Gastrocnemius medialis (tissue), 4 donors: ENCODE data around the gene SLC52A3. TPM values are rescaled to one million over a fixed set of nuclear protein-coding genes. Genes with fewer than 3 reads are reported as not detected.

ENCODE experiments used
- ATAC-seq, 2 donors: fragments of 150-250 bp; one replicate each; pipeline ENCODE4 v1.9.1; 2016
- DNase-seq, 2 donors: peaks; one replicate each; pipeline ENCODE4 v3.0.0-alpha.2; 2019
- H3K27ac ChIP-seq, 4 donors: fragments of 200-600 bp; sonication (generic); 1 replicate in 1 of 4; 2 replicates in 3 of 4; pipeline ENCODE4 v1.5.1; 2016 to 2018; ENCODE audit warnings: mild to moderate bottlenecking in 2 of 4, moderate library complexity in 1 of 4
- H3K27me3 ChIP-seq, 3 donors: fragments of 200-600 bp; sonication (generic) in 2 of 3; 1 replicate in 1 of 3; 2 replicates in 2 of 3; pipeline versions ENCODE4 v1.5.1 to v1.6.0; 2016 to 2019; ENCODE audit warnings: mild to moderate bottlenecking in 1 of 3, moderate library complexity in 1 of 3
- H3K36me3 ChIP-seq, 2 donors: fragments of 200-600 bp; sonication (generic) in 1 of 2; one replicate each; pipeline ENCODE4 v1.5.1; 2017 to 2018
- H3K4me1 ChIP-seq, 2 donors: fragments of 200-600 bp; sonication (generic) in 1 of 2; one replicate each; pipeline ENCODE4 v1.5.1; 2016 to 2017; ENCODE audit warnings: mild to moderate bottlenecking in 2 of 2
- H3K4me3 ChIP-seq, 4 donors: fragments of 200-600 bp; sonication (generic) in 3 of 4; 1 replicate in 1 of 4; 2 replicates in 3 of 4; pipeline ENCODE4 v1.5.1; 2016 to 2019; ENCODE audit warnings: mild to moderate bottlenecking in 2 of 4
- H3K9me3 ChIP-seq, 3 donors: fragments of 200-600 bp; sonication (generic) in 2 of 3; 1 replicate in 1 of 3; 2 replicates in 2 of 3; pipeline ENCODE4 v1.5.1; 2016 to 2019
- CTCF ChIP-seq, 5 experiments: fragments of 450-650 bp in 3 of 5; fragments of 200-600 bp in 2 of 5; sonication (generic) in 2 of 5; IDR thresholded peaks in 4 of 5; conservative IDR thresholded peaks in 1 of 5; 1 replicate in 4 of 5; 2 replicates in 1 of 5; pipeline ENCODE4 v1.5.1; 2016 to 2019; ENCODE audit warnings: antibody characterized with exemption in 5 of 5, mild to moderate bottlenecking in 3 of 5, moderate library complexity in 3 of 5
- POLR2A ChIP-seq, 2 donors: fragments of 450-650 bp; IDR thresholded peaks; one replicate each; pipeline ENCODE4 v1.6.1; 2017; ENCODE audit warnings: antibody characterized with exemption in 2 of 2, mild to moderate bottlenecking in 2 of 2, moderate library complexity in 2 of 2
- in situ Hi-C, 4 donors: fragments of 200-750 bp; cut with MboI; loops; one replicate each; pipeline versions ENCODE4 v1.15.0 to v1.8.0; 2017; ENCODE audit warnings: low sequenced_read_pairs in 4 of 4
- intact Hi-C: fragments of 100-400 bp; cut with DNase I; formaldehyde crosslinking; loops from one replicate; pipeline ENCODE4 v1.15.1; 2023; ENCODE audit warnings: low total_unique reads
- total RNA-seq, 4 donors: library from RNA; depleted of rRNA; stranded (reverse); fragments of >200 nt; gene quantifications; one replicate each; pipeline versions ENCODE4 v1.1.0 to v1.2.3, GENCODE V29; 2016

The SLC52A3 gene
- total RNA-seq, 4 donors from 2014 or later = 0.15 to 1.4 (median 0.79) TPM

- H3K27me3 ChIP-seq = peaks cover 17 to 31% (median 21%) of the 10 kb centered on the region in 3 donors
- in situ Hi-C loops = loop anchor here in 3 of 4 donors (10.0 kb wide), 2 partner anchors 177 to 377 kb away; no protein-coding TSS in a partner anchor
- DNase-seq (no peak), ATAC-seq (no peak)
- intact Hi-C loops = no loop called here
- no peak overlapping the region for H3K4me3 ChIP-seq
- H3K9me3 ChIP-seq = no peaks in the 10 kb centered on the region
- TF ChIP-seq POLR2A (IDR thresholded peaks at IDR 0.05) = no peak
- no peak for TF ChIP-seq CTCF (IDR thresholded peaks at IDR 0.05 in 4 of 5, conservative IDR thresholded peaks at IDR 0.05 in 1 of 5)
- peaks cover 4 to 5% of the 10 kb centered on the region in 2 donors for H3K4me1 ChIP-seq
- H3K27ac ChIP-seq = no peak overlapping the region
- H3K36me3 ChIP-seq = no peaks in the 10 kb centered on the region
These were observed 36.3 kb downstream of the SLC52A3 start for GRCh38 chr20:731891-732560.

DNA sequence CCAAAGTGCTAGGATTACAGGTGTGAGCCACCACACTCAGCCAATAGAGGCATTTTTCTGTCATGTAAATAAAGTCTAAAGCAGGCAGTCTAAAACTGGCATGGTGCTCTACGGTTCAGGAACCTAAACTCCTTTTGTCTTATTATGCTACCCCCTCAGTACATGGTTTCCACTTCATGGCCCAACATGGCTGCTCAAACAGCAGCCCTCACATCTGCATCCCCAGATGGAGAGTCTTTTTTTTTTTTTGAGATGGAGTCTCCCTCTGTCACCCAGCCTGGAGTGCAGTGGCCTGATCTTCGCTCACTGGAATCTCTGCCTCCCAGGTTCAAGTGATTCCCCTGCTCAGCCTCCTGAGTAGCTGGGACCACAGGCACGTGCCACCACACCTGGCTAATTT is 38.3 kb downstream of the SLC52A3 start:
- intact Hi-C loops (no loop called here), in situ Hi-C loops (loop anchor here in 3 of 4 donors (10.0 kb wide), 2 partner anchors 175 to 375 kb away; no protein-coding TSS in a partner anchor)
- H3K27me3 ChIP-seq = peaks cover 20 to 43% (median 27%) of the 10 kb centered on the region in 3 donors

GRCh38 chr20:728256-728944 is 39.9 kb downstream of the SLC52A3 start:
- H3K9me3 ChIP-seq = no peaks in the 10 kb centered on the region
- peak overlapping the region; percentile 40 to 65 (median 50) for H3K4me3 ChIP-seq
- peaks cover 5 to 8% of the 10 kb centered on the region in 2 donors for H3K4me1 ChIP-seq
- H3K27me3 ChIP-seq = peaks cover 20 to 43% (median 27%) of the 10 kb centered on the region in 3 donors
- in situ Hi-C loops (no loop called here), intact Hi-C loops (no loop called here)
- H3K27ac ChIP-seq = no peak overlapping the region
- ATAC-seq = peak; percentile 71
- TF ChIP-seq CTCF (IDR thresholded peaks at IDR 0.05 in 4 of 5, conservative IDR thresholded peaks at IDR 0.05 in 1 of 5) (peak; percentile 12 to 68 (median 47)), POLR2A (IDR thresholded peaks at IDR 0.05) (no peak)
- DNase-seq = peak; percentile 5 to 20
- no peaks in the 10 kb centered on the region for H3K36me3 ChIP-seq

More for the DNA sequence above, 38.3 kb downstream of the SLC52A3 start:
- no peak for DNase-seq
- Histone ChIP-seq H3K9me3 (no peaks in the 10 kb centered on the region), H3K36me3 (no peaks in the 10 kb centered on the region), H3K4me3 (no peak overlapping the region), H3K27ac (no peak overlapping the region), H3K4me1 (peaks cover 4 to 5% of the 10 kb centered on the region in 2 donors)
- no peak for TF ChIP-seq POLR2A (IDR thresholded peaks at IDR 0.05)
- no peak for TF ChIP-seq CTCF (IDR thresholded peaks at IDR 0.05 in 4 of 5, conservative IDR thresholded peaks at IDR 0.05 in 1 of 5)
- no peak for ATAC-seq

DNA sequence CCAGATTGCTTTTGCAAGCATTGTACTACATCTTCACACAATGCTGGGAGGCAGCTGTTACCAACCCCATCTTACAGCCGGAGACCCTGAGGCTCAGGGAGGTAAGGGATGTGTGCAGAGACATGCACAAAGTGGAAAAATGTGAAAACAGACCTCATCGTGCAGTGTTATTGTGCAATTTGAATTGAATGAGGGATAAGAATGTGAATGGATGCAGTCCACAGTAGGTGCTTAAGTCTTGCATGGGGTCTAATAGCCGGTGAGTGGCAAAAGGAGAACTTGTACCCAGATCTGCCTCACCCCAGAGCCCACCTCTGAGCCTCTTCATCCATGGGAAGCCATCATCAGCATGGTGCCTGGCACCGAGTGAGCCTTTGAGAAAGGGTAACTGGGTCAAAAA is 42.1 kb downstream of the SLC52A3 start:
- Histone ChIP-seq H3K27ac (no peak overlapping the region), H3K4me1 (peaks cover 5 to 8% of the 10 kb centered on the region in 2 donors), H3K27me3 (peaks cover 20 to 43% (median 27%) of the 10 kb centered on the region in 3 donors), H3K36me3 (no peaks in the 10 kb centered on the region), H3K4me3 (no peak overlapping the region), H3K9me3 (no peaks in the 10 kb centered on the region)
- intact Hi-C loops = no loop called here
- ATAC-seq (no peak), DNase-seq (no peak)
- in situ Hi-C loops = no loop called here
- TF ChIP-seq POLR2A (IDR thresholded peaks at IDR 0.05) (no peak), CTCF (IDR thresholded peaks at IDR 0.05 in 4 of 5, conservative IDR thresholded peaks at IDR 0.05 in 1 of 5) (no peak)
